ENCODE results near the gene C12orf42. TPM values are rescaled to one million over a fixed set of nuclear protein-coding genes. Genes with fewer than 3 reads are reported as not detected.

Gene C12orf42
- total RNA-seq, 2 experiments from 2014 or later, result 3.9 to 4.8 TPM

- intact Hi-C loops (cut with DNase I, micrococcal nuclease), result no loop called here
Observed at GRCh38 chr12:103273645-103274044, 222.1 kb downstream of the C12orf42 start.

GRCh38 chr12:103272949-103273348, 222.8 kb downstream of the C12orf42 start:
- no peak for TF ChIP-seq CTCF (IDR thresholded peaks at IDR 0.05)
- no peak for DNase-seq
- Histone ChIP-seq H3K4me3 (ENCODE audit: low read length) (no peak overlapping the region), H3K9me3 (ENCODE audit: control insufficient read depth in 1 of 2, insufficient read depth in 1 of 2, low read length in 2 of 2) (no peaks in the 10 kb centered on the region), H3K27ac (ENCODE audit: low read depth in 1 of 2, low read length in 2 of 2) (no peak overlapping the region), H3K27me3 (ENCODE audit: control insufficient read depth in 1 of 2, insufficient read depth in 2 of 2, low read length in 2 of 2) (no peaks in the 10 kb centered on the region), H3K36me3 (ENCODE audit: insufficient read depth, low read length) (no peaks in the 10 kb centered on the region), H3K4me1 (ENCODE audit: insufficient read depth, low read length) (no peaks in the 10 kb centered on the region)
- Mint-ChIP-seq H3K4me1 (ENCODE audit: low read depth) (peaks cover 17% of the 10 kb centered on the region), H3K4me3 (no peak overlapping the region), H3K27me3 (no peaks in the 10 kb centered on the region), H3K9me3 (no peaks in the 10 kb centered on the region), H3K27ac (no peak overlapping the region), H3K36me3 (ENCODE audit: low read depth) (no peaks in the 10 kb centered on the region)
- POLR2A ChIA-PET, result no interaction called here
- CTCF ChIA-PET, result no interaction called here
- no peak for ATAC-seq (ENCODE audit: poor library complexity)
- intact Hi-C loops (cut with DNase I, micrococcal nuclease), result no loop called here

More at GRCh38 chr12:103273645-103274044, 222.1 kb downstream of the C12orf42 start:
- TF ChIP-seq CTCF (IDR thresholded peaks at IDR 0.05), result no peak
- ATAC-seq (ENCODE audit: poor library complexity) (no peak), DNase-seq (no peak)
- ChIA-PET CTCF (no interaction called here), POLR2A (no interaction called here)
- Histone ChIP-seq H3K27ac (ENCODE audit: low read depth in 1 of 2, low read length in 2 of 2) (no peak overlapping the region), H3K9me3 (ENCODE audit: control insufficient read depth in 1 of 2, insufficient read depth in 1 of 2, low read length in 2 of 2) (no peaks in the 10 kb centered on the region), H3K36me3 (ENCODE audit: insufficient read depth, low read length) (no peaks in the 10 kb centered on the region), H3K4me1 (ENCODE audit: insufficient read depth, low read length) (no peaks in the 10 kb centered on the region), H3K4me3 (ENCODE audit: low read length) (no peak overlapping the region), H3K27me3 (ENCODE audit: control insufficient read depth in 1 of 2, insufficient read depth in 2 of 2, low read length in 2 of 2) (no peaks in the 10 kb centered on the region)
- H3K9me3 Mint-ChIP-seq, result no peaks in the 10 kb centered on the region
- no peak overlapping the region for H3K27ac Mint-ChIP-seq
- peaks cover 14% of the 10 kb centered on the region for H3K4me1 Mint-ChIP-seq (ENCODE audit: low read depth)
- H3K36me3 Mint-ChIP-seq (ENCODE audit: low read depth), result no peaks in the 10 kb centered on the region
- no peak overlapping the region for H3K4me3 Mint-ChIP-seq
- H3K27me3 Mint-ChIP-seq, result no peaks in the 10 kb centered on the region

GRCh38 chr12:103269946-103270345, 225.8 kb downstream of the C12orf42 start:
- no peak overlapping the region for H3K27ac Mint-ChIP-seq
- no peak for DNase-seq
- Histone ChIP-seq H3K36me3 (ENCODE audit: insufficient read depth, low read length) (no peaks in the 10 kb centered on the region), H3K27ac (ENCODE audit: low read depth in 1 of 2, low read length in 2 of 2) (no peak overlapping the region), H3K4me3 (ENCODE audit: low read length) (no peak overlapping the region), H3K27me3 (ENCODE audit: control insufficient read depth in 1 of 2, insufficient read depth in 2 of 2, low read length in 2 of 2) (no peaks in the 10 kb centered on the region), H3K9me3 (ENCODE audit: control insufficient read depth in 1 of 2, insufficient read depth in 1 of 2, low read length in 2 of 2) (no peaks in the 10 kb centered on the region), H3K4me1 (ENCODE audit: insufficient read depth, low read length) (no peaks in the 10 kb centered on the region)
- ChIA-PET CTCF (no interaction called here), POLR2A (no interaction called here)
- intact Hi-C loops (cut with DNase I, micrococcal nuclease), result no loop called here
- H3K4me3 Mint-ChIP-seq, result no peak overlapping the region
- peaks cover under 1% of the 10 kb centered on the region for H3K9me3 Mint-ChIP-seq
- H3K4me1 Mint-ChIP-seq (ENCODE audit: low read depth), result peaks cover 17% of the 10 kb centered on the region
- TF ChIP-seq CTCF (IDR thresholded peaks at IDR 0.05), result no peak
- H3K36me3 Mint-ChIP-seq (ENCODE audit: low read depth), result no peaks in the 10 kb centered on the region
- no peak for ATAC-seq (ENCODE audit: poor library complexity)
- H3K27me3 Mint-ChIP-seq, result no peaks in the 10 kb centered on the region
